SU-DHL-6 (cell line): ENCODE data around the gene NANOGP8.

Experiments
- H2AFZ ChIP-seq: fragments of 200-600 bp; sonication (generic); 2 replicates; pipeline ENCODE4 v1.6.1; 2014; ENCODE audit warnings: low read depth, mild to moderate bottlenecking, moderate library complexity, mixed read lengths, antibody characterized with exemption, low read length; ENCODE audit not compliant: severe bottlenecking
- H3F3A ChIP-seq: fragments of 200-600 bp; shearing (Covaris generic); 2 replicates; pipeline ENCODE4 v1.6.0; 2016; ENCODE audit warnings: antibody characterized with exemption, mild to moderate bottlenecking; ENCODE audit not compliant: insufficient read depth
- H3K27ac ChIP-seq: fragments of 200-600 bp; sonication (generic); 2 replicates; pipeline ENCODE4 v1.5.1; 2016; ENCODE audit warnings: low read depth, mild to moderate bottlenecking, low read length, moderate library complexity, mixed read lengths
- H3K27me3 ChIP-seq: fragments of 200-600 bp; sonication (generic), shearing (Covaris generic); 2 replicates; pipeline ENCODE4 v1.6.0; 2014; ENCODE audit warnings: mild to moderate bottlenecking, low read length
- H3K36me3 ChIP-seq: fragments of 200-600 bp; sonication (generic); 2 replicates; pipeline ENCODE4 v1.6.1; 2014; ENCODE audit warnings: mild to moderate bottlenecking, low read length, mixed read lengths
- H3K4me2 ChIP-seq: fragments of 300-600, 200-600 bp; shearing (Covaris generic), sonication (generic); 2 replicates; pipeline ENCODE4 v1.6.0; 2014; ENCODE audit warnings: low read length, low read depth, mild to moderate bottlenecking; ENCODE audit not compliant: poor library complexity, severe bottlenecking
- H3K4me3 ChIP-seq: fragments of 200-600 bp; sonication (generic); 2 replicates; pipeline ENCODE4 v1.5.1; 2014; ENCODE audit warnings: antibody characterized with exemption, low read length, mild to moderate bottlenecking, mixed read lengths; ENCODE audit not compliant: insufficient read depth, poor library complexity, severe bottlenecking
- H3K79me2 ChIP-seq: fragments of 200-600 bp; sonication (generic); 2 replicates; pipeline ENCODE4 v1.6.1; 2014; ENCODE audit warnings: mild to moderate bottlenecking, low read length, moderate library complexity; ENCODE audit not compliant: insufficient read depth
- H3K9ac ChIP-seq: fragments of 200-600 bp; sonication (generic); 2 replicates; pipeline ENCODE4 v1.7.0; 2014; ENCODE audit warnings: mild to moderate bottlenecking, low read length
- H3K9me2 ChIP-seq: fragments of 200-600 bp; sonication (generic); replicated peaks from 2 replicates; pipeline ENCODE4 v1.6.1; 2014; ENCODE audit warnings: low read length; ENCODE audit not compliant: insufficient read depth
- H3K9me3 ChIP-seq: fragments of 200-600 bp; sonication (generic); 2 replicates; pipeline ENCODE4 v1.6.1; 2014; ENCODE audit warnings: low read length, mixed read lengths; ENCODE audit not compliant: insufficient read depth
- H4K20me1 ChIP-seq: fragments of 200-600 bp; sonication (generic); 2 replicates; pipeline ENCODE4 v1.6.1; 2014; ENCODE audit warnings: low read depth, mild to moderate bottlenecking, antibody characterized with exemption, low read length, moderate library complexity, mixed read lengths
- CTCF ChIP-seq: fragments of 200-600 bp; sonication (generic); IDR thresholded peaks from one replicate; pipeline ENCODE4 v1.5.1; 2017; ENCODE audit warnings: antibody characterized with exemption, mild to moderate bottlenecking, low read length, moderate library complexity; ENCODE audit not compliant: insufficient read depth, poor library complexity, severe bottlenecking
- EZH2phosphoT487 ChIP-seq: fragments of 200-600 bp; sonication (generic), shearing (Covaris generic); conservative IDR thresholded peaks from 2 replicates; pipeline ENCODE4 v1.6.1; 2018; ENCODE audit warnings: mild to moderate bottlenecking, antibody characterized with exemption, low read length, moderate library complexity, mixed read lengths

NANOGP8 gene

DNA sequence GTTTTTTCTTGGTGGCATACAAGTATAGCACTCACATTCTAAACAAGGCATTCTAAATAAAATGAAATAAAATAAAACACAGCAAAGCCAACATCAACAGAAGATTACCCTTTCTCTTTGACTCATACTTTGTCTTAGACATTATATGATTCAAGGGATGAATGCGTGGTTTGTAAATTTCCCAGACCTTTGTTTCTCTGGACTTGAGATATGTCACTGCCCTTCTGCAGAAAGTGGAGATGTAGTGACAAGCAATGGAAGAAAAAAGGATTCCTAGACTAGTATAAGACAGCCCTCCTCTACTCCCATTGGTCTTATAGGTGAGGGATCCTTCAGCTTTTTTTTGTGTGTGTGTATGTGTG, 22.4 kb downstream of the NANOGP8 start:
- Histone ChIP-seq H3K36me3 (no peaks in the 10 kb centered on the region), H3K9ac (no peak overlapping the region), H3K4me3 (no peak overlapping the region), H3K27ac (no peak overlapping the region), H3K4me2 (no peak overlapping the region), H3K79me2 (no peaks in the 10 kb centered on the region), H2AFZ (no peak overlapping the region), H3K9me2 (no peaks in the 10 kb centered on the region), H3K27me3 (no peaks in the 10 kb centered on the region), H3K9me3 (no peaks in the 10 kb centered on the region), H3F3A (no peaks in the 10 kb centered on the region), H4K20me1 (no peaks in the 10 kb centered on the region)
- TF ChIP-seq EZH2phosphoT487 (no peak), CTCF (no peak)

GRCh38 chr15:35061825-35062737, 23.0 kb downstream of the NANOGP8 start:
- Histone ChIP-seq H4K20me1 (no peaks in the 10 kb centered on the region), H3F3A (no peaks in the 10 kb centered on the region), H2AFZ (no peak overlapping the region), H3K9me3 (no peaks in the 10 kb centered on the region), H3K4me3 (no peak overlapping the region), H3K4me2 (no peak overlapping the region), H3K9me2 (no peaks in the 10 kb centered on the region), H3K9ac (no peak overlapping the region), H3K36me3 (no peaks in the 10 kb centered on the region), H3K27ac (no peak overlapping the region), H3K79me2 (no peaks in the 10 kb centered on the region), H3K27me3 (no peaks in the 10 kb centered on the region)
- TF ChIP-seq EZH2phosphoT487 = no peak
- no peak for TF ChIP-seq CTCF

GRCh38 chr15:35061161-35061824, 23.8 kb downstream of the NANOGP8 start:
- Histone ChIP-seq H3K9ac (no peak overlapping the region), H3F3A (no peaks in the 10 kb centered on the region), H3K4me2 (no peak overlapping the region), H3K79me2 (no peaks in the 10 kb centered on the region), H3K27ac (no peak overlapping the region), H3K4me3 (no peak overlapping the region), H3K9me3 (no peaks in the 10 kb centered on the region), H2AFZ (no peak overlapping the region), H3K36me3 (no peaks in the 10 kb centered on the region), H3K9me2 (no peaks in the 10 kb centered on the region), H3K27me3 (no peaks in the 10 kb centered on the region), H4K20me1 (no peaks in the 10 kb centered on the region)
- TF ChIP-seq CTCF (no peak), EZH2phosphoT487 (no peak)
